DMS114 treated with DMSO at 0.1 percent for 48 hours (cell line): Measurements from ENCODE around the gene MIA3.

Experiments used
- DNase-seq: peaks from one replicate; lab custom pipeline; 2025; ENCODE audit not compliant: unreplicated experiment; lab: John Stamatoyannopoulos, UW

MIA3 gene

DNA sequence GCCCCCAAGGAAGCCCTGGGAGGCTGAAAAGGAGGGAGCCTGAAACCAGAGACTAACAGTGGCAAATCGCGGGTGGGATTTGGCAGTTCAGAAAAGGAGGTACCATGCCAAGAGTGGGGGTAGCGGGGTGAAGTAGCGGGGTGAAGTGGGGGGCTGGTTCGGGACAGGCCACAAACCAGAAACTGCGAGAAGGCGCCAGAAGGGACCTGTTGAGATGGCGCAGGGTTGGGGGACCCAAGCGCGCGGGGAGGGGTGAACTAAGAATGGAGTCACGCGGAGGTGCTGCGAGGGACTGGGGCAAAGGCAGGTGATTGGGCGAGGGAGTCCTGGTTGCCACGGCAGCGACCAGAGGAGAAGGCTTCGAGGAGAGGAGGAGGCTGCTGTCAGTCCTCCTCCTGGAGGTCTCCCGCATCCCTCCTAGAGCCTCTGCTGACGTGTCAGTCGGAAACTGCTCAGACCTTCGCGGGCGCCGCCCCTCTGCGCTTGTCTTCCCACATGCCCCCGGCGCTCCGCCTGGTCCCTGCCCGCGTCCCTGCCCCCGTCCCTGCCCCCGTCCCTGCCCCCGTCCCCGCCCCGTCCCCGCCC is 438 bp upstream of the MIA3 start:
- peak; percentile 71 for DNase-seq

DNA sequence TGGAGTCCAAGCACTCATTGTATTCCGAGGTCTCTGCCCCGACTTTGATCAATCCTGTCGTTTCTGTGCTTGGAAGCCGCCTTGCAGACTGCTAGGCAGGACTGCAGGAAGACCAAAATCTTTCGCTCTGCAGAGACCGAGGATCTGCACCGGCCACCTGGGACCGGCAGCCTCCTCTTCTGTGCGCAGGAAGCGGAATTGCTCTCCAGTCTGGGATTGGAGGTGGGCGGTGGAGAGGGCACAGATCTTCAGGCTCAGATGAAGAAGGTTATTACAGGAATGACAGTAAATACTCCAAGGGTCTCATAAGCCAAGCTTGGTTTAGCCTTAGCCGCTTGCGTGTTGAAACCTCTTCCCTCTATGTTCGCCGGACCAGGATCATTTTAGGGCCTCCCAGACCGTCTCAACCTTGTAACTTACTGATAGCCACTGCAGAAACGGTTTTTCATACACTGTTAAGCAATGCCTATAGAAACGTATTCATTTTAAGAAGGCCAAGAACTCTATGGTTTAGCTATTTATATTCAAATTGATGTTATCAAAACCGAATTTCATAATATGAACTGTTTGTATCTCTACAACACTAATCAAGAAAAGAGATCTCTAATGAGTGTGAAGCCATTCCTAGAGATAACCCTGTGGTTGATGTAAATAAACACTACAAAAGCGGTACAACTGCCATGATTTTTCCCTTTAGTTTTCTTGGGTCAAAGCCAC is 1.1 kb downstream of the MIA3 start:
- DNase-seq = peak; percentile 2

DNA sequence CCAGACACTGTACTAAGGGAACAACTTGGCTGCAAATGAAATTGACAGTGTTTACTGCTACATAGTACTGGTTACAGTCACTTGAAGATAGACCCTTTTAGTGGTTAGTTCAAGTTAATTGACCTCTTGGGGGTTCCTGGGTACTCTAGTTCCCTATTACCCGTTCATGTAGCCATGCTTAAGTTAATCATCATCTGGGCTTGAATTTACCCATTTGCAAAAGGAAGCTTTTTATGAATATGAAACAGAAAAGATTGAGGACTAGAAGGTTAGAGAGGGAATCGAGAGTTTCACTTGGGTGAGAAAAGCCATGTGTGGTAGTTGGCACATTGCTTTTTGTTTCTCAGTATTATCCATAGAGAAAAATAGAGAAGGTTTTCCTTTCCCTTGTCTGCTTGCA is 2.7 kb downstream of the MIA3 start:
- no peak for DNase-seq

DNA sequence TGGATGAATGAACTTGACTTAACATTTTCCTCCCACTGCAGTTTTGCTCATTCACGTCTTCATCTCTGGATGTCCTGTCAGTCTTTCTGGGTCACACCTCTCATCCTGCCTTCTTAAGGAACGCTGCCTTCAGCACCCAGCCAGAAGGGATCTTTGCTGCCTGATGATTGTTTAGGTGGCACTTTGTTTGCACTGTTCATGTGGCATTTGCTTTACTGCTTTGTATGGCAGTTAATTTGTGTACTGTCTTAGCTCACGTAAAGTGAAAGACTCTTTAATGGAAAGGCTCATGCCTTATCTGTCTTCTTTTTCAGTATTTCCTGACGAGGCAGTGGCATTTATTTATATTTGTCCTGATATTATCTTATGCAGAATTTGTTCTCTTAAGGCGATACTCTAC is 4.9 kb downstream of the MIA3 start:
- DNase-seq = no peak

DNA sequence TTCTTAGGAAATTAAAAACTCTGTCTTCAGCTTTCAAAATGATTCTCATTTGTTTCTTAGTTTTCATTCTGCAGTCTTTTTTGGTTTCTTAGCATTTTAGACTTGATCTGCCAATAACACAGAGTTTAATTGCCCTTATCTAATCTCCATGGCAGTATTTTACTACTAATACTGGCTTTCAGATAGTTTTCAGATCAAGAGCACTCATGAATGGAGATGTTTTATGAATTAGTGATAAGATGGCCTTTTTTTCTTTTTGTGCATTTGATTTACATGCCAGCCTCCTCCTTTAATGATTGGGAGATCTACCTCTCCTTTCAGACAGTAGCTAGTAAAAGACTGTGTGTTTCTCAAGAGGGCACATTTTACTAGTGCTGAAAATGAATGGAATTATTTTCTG is 5.6 kb downstream of the MIA3 start:
- DNase-seq = no peak

DNA sequence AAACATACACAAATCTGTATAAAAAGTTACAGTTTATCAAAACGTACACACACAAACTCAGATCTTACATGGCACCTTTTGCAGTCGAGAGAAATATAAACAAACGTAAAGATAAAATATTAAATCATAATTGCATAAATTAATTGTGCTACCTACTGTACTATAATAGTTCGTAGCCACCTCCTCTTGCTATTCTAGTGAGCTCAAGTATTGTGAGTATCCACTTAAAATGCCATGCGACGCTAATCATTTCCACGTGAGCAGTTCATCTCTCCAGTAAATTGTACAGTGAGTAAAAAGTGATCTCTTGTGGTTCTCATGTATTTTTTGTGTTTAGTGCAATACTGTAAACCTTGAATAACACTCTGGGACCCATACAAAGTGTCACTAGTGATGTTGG is 6.3 kb downstream of the MIA3 start:
- DNase-seq = no peak

DNA sequence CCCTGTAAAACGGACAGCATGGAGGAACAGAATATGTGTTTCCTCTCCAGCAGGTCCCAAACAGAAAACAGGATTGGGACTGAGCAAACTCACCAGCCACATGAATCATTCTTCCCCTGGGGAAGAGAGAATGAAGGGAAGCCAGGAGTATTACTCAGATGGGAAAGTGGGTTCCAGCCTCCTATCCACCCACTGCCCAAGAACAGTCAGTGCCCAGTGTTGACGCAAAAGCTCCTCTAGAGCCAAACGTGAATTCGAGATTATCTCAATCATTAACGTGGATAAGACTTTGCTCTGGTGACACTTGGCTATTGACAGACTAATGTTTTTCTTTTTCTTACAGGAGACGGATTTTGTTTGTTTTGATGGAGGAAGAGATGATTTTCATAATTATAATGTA is 9.3 kb downstream of the MIA3 start:
- DNase-seq = no peak

DNA sequence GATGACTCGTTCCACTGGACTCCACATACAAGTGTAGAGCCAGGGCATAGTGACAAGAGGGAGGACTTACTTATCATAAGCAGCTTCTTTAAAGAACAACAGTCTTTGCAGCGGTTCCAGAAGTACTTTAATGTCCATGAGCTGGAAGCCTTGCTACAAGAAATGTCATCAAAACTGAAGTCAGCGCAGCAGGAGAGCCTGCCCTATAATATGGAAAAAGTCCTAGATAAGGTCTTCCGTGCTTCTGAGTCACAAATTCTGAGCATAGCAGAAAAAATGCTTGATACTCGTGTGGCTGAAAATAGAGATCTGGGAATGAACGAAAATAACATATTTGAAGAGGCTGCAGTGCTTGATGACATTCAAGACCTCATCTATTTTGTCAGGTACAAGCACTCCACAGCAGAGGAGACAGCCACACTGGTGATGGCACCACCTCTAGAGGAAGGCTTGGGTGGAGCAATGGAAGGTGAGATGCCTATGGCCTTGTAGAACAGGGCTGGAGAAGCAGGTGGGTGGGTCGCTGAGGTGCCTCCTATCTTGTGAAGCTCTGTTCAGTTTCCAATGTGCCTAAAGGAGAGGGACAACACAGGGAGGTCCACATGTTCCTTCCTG is 12.1 kb downstream of the MIA3 start:
- no peak for DNase-seq

DNA sequence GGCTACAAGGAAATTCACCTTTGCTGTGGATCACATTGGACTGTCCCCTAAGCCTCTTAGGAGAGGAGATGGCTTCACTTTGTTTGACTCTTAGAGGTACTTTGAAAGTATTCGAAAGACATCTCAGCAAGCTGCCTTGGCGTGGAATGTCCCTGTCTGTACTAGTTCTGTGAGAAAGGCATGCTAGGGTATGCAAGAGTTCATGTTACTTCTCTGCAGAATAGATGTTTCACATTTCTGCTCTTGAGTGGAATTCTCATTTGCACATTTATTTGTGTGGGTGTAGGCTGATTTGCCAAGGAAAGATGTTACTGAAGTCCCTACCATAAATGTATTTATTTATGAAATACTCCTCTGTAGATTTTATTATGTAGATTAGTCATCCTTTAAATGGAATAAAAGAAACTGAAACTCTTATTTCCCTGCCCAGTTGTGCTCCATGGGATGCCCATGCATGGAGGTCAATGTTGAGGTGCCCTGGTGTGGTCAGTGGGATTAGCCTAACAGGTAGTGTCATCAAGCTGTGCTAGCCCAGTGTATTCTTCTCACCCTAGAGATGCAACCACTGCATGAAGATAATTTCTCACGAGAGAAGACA is 13.8 kb downstream of the MIA3 start:
- no peak for DNase-seq

DNA sequence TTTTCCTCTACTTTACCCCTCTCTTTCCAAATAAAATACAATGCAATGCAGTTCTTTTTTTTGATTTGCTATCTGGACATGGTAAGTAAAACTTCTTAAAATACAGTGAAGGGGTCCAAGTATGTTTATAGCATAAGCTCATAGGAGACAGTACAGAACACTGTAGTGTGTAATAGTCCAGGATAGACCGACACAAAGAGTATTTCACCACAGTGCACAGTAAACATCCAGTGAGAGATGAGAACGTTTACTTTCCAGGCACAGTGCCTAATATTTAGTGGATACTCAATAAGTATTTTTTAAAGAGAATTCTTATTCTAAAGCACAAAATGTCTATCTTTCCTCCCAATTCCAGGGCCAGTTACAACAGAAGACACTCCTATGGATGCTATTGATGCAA is 14.9 kb downstream of the MIA3 start:
- no peak for DNase-seq

DNA sequence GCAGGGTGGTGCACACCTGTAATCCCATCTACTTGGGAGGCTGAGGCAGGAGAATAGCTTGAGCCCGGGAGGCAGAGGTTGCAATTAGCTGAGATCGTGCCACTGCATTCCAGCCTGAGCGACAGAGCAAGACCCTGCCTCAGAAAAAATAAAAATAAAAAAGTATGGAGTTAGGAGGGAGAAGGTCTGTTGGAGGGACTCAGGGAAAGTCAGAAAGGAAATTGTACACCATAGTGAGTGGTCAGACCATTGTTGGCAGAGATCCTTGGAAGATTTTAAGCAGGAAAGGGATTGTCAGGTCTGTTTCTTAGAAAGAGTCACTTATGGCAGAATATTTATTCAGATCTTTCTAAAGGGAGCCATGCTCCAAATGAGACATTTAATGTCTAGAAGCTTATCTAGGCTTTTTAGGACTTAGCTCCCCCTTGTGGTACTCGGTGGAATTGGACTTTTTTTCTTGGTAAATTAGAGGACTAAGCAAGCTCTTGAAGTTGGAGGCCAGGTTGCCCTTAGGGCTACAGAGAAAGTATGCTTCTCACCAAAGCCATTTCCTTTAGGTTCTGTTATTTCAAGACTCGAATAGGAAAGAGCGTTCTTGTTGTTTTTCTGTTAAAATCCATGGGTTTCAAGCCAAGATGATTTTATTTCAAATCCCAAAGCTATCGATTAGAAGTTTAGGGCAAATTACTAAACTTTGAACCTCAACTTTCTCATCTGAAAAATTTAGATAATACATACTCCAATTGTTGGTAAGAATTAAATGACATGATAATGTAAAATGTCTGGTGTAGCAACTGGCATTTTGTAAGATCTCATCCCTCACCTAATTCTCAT is 16.5 kb downstream of the MIA3 start:
- peak; percentile 85 for DNase-seq

DNA sequence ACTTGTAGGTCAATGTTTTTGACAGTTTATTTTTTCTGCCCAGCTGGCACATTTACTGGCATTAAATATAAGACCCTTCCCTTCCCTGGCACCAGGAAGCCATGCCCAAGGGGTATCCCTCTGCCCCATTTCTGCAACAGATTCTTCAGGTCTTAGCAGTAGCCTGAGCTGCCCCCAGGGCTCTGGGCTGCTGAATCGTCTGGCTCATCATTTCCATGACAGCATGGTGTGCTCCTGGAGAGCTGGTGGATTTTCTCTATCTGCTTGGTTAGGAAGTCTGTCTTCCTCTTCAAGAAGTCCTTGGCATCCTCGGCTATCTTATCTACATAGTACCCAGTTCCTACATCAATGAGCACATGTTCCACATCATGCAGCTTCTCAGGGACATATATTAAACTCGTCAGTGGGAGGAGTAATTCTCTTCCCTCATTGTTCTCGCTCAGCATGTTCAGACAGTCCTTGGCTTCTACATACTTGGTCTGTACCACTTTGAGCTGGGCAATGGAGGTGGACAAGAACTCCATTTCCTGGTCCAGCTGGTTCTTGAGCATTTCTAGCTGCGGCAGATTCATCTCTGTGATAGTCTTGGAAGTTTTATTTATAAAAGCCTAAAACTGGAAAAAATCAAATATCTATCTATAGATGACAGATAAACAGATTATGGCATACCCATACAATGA is 23.5 kb downstream of the MIA3 start:
- no peak for DNase-seq

DNA sequence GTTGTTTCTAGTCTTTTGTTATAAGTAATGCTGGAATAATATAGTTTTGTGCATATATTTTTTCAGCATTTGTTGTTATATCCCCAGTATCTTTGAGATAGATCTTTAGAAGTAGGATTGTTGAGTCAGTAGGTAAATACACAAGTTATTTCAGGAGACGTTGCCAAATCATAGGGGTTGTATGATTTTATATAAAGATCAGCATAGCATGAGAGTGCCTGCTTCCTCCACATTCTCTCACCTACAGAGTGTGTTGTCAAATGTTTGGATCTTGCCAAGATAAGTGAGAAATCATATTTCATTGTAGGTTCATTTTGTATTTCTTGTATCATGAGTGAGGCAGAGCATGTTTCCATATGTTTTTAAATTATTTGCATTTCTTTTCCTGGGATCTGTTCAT is 24.6 kb downstream of the MIA3 start:
- DNase-seq = no peak

DNA sequence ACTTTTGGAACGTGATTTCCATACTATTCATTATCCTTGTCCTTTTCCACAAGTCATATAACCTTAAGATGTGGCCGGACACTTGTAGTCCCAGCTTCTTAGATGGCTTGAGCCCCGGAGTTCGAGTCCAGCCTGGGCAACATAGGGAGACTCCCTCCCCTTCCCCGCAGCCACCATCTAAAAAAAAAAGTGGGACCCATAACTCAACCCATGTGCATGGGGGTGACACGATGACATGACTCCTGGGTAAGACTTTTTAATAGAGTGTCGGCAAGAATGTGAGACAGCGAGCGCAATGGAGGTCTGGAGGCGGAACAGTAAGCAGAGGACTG is 25.7 kb downstream of the MIA3 start:
- DNase-seq = peak; percentile 52

DNA sequence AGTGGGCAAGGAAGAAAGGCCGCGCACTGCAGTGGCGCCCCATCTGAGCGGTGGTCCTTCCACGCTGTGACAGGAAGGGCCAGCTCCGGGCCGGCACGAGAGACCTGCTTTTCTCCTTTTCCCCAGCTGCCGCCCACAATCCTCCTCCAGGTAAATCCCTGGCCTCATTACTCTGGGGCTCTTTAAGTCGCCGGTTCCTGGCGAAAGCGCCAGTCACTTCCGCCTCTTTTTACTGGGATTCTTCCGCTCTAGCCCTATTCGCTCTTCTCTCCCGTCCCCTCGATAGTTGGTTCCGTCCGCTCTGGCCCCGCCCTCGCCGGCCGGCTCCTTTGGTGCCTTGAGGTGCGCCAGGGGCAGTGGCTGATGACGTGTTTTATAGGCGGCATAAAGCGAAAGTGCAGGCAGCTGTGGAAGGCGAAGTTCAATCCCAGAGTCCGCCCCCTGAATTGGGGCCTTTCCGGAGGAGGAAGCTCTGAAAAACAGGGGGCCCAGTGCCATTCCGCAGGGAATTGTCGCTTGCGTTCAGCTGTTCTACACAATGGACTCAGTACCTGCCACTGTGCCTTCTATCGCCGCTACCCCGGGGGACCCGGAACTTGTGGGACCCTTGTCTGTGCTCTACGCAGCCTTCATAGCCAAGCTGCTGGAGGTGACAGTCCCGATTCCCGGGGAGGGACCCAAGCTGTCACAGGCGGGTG is 26.2 kb downstream of the MIA3 start:
- peak; percentile 98 for DNase-seq

DNA sequence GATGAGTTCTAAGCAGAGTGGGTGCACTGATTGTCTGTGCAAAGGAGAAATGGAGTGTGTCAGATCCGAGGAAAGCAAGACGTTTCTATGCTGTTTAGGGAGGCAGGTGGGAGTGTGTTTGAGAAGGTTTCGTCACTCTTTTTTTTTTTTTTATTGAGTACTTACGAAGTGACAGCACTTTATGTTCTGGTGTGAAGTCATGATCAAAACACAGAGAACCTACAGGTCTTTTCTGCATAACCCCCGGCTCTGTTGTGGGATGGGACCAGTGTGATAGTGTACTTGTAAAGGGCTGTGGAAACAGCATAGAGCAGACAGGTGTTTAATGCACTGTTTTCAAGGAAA is 26.7 kb downstream of the MIA3 start:
- peak; percentile 51 for DNase-seq

DNA sequence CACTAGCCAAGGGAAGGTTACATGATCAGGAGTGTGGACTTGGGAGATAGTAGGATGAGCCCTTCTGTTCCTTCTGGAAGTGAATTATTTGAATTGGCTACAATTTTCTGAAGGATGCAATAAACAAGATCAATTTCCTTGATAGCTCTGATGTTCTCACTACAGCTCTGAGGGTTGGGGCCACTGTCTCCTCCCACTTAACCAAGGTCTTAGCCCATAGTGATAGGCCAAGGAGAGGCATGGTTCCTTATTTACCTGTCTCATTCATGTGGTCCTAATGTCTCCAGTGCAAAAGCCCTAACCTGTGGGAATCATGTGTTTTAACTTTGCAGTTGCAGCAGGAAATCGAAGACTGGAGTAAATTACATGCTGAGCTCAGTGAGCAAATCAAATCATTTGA is 34.8 kb downstream of the MIA3 start:
- DNase-seq = no peak

DNA sequence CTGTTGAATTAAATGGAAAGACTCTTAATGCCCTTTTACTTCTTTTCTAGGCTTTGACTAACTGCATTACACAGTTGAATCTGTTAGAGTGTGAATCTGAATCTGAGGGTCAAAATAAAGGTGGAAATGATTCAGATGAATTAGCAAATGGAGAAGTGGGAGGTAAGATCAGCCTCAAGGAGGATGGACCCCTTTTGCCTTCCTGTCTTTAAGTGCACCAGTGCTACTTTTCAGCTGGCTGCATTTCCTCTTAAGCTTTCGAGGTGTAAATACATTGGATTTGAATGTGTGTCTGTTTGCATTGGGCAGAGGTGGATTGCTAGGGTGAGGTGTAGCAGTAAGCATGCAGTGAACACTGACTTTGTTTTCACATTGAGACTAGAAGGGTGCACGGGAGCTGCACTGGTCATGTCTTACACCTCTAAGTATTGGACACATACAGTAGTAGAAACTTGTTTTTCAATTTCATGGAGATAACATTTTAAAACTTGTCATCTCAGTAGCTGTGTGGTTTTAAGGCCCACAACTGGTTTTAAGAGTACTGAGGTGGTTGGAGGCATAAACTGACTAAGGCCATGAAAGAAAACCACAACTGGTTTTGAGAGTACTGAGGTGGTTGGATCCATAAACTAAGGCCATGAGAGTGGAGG is 35.4 kb downstream of the MIA3 start:
- no peak for DNase-seq

DNA sequence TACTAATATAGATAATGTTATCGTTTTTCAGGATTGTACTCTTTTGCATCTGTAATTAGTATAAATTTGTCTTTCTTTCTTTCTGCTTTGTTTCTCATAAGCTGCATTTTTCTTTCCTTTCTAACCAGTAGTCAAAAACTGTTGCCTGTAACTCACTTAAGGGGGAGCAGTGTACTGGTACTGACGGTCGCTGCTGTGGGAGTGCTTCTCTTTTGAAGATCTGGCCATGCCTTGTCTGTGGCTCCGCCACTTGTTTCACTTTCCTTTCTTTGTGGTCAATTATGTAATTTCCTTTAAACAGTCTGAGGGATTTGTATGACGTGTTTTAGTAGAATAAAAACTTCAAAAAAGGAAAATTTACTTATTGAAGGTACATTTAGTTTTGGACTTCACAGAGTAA is 37.0 kb downstream of the MIA3 start:
- DNase-seq = no peak
